Heart left ventricle (tissue), 16 donors: Measurements from ENCODE around the gene SEC14L1. TPM values are rescaled to one million over a fixed set of nuclear protein-coding genes. Genes with fewer than 3 reads are reported as not detected.
"Not testable (repeated sequence)": the region's sequence is repeated elsewhere in the genome, so short reads cannot be mapped to it uniquely, and the experiment has no call there.

Source experiments
- ATAC-seq, 4 donors: fragments of 200-7000 bp; cut with Tn5 transposase; one replicate each; pipeline ENCODE4 v1.9.1; 2020 to 2022; ENCODE audit warnings: moderate library complexity in 4 of 4, mild to moderate bottlenecking in 3 of 4, moderate number of reproducible peaks in 1 of 4
- DNase-seq, 5 donors: peaks; one replicate each; pipeline ENCODE4 v3.0.0-alpha.2; 2020
- H3K27ac ChIP-seq, 12 donors: fragments of 200-600 bp; sonication (generic) in 4 of 12; one replicate each; pipeline versions ENCODE4 v1.5.0 to v1.8.0; 2016 to 2022; ENCODE audit warnings: mild to moderate bottlenecking in 2 of 12
- H3K27me3 ChIP-seq, 9 donors: fragments of 200-600 bp; sonication (generic) in 2 of 9; one replicate each; pipeline versions ENCODE4 v1.5.1 to v1.8.0; 2016 to 2022; ENCODE audit warnings: mild to moderate bottlenecking in 3 of 9
- H3K36me3 ChIP-seq, 9 donors: fragments of 200-600 bp; sonication (generic) in 2 of 9; one replicate each; pipeline versions ENCODE4 v1.5.0 to v1.8.0; 2018 to 2022; ENCODE audit warnings: mild to moderate bottlenecking in 2 of 9
- H3K4me1 ChIP-seq, 12 donors: fragments of 200-600 bp; sonication (generic) in 4 of 12; one replicate each; pipeline versions ENCODE4 v1.5.0 to v1.8.0; 2016 to 2022; ENCODE audit warnings: mild to moderate bottlenecking in 3 of 12
- H3K4me3 ChIP-seq, 12 donors: fragments of 200-600 bp; sonication (generic) in 4 of 12; one replicate each; pipeline versions ENCODE4 v1.5.0 to v1.8.0; 2017 to 2022; ENCODE audit warnings: mild to moderate bottlenecking in 9 of 12, moderate library complexity in 4 of 12
- H3K9me3 ChIP-seq, 12 donors: fragments of 200-600 bp; sonication (generic) in 4 of 12; one replicate each; pipeline versions ENCODE4 v1.5.0 to v1.8.0; 2016 to 2022; ENCODE audit warnings: mild to moderate bottlenecking in 1 of 12
- POLR2A ChIP-seq, 2 donors: fragments of 450-650 bp; IDR thresholded peaks; one replicate each; pipeline ENCODE4 v1.6.1; 2017; ENCODE audit warnings: antibody characterized with exemption in 2 of 2, mild to moderate bottlenecking in 2 of 2, moderate library complexity in 2 of 2
- WGBS, 4 donors: extraction: QIAGEN DNeasy Blood & Tissue Kit in 2 of 4; methylation state at CpG; one replicate each; pipeline versions ENCODE4 v1.1.5 to v1.1.7; 2013 to 2018; 5-methylcytosine and 5-hydroxymethylcytosine counted together
- intact Hi-C, 10 donors: fragments of 100-400 bp; cut with DNase I; formaldehyde crosslinking; loops; one replicate each; pipeline versions ENCODE4 v1.11.1 to v1.14.2; 2022
- polyA plus RNA-seq, 2 donors: library from polyadenylated mRNA; stranded (reverse); fragments of 200-250 nt; gene quantifications; one replicate each; pipeline ENCODE4 v1.2.3, GENCODE V29; 2013
- total RNA-seq, 9 donors: library from RNA; depleted of rRNA in 2 of 9; stranded (reverse); fragments of >200 nt in 2 of 9; fragmentation: NEBNext Ultra II Directional in 3 of 9; extraction: Animal tissue kit (Norgen Biotek cat#: 25700) in 3 of 9; gene quantifications; one replicate each; pipeline versions ENCODE4 v1.1.0 to v1.2.4, GENCODE V29; 2016 to 2023
- TF ChIP-seq, protein P1 (sequence below), 12 donors: fragments of 200-600 bp; sonication (generic) in 4 of 12; IDR thresholded peaks; one replicate each; pipeline versions ENCODE4 v1.5.0 to v1.8.0; 2018 to 2022; ENCODE audit warnings: antibody characterized with exemption in 12 of 12, mild to moderate bottlenecking in 5 of 12
- donor health status: ischemic (EF 13 %, LVEDD 7.1; RV severe dilation, severe dysfunction).
- donor health status: healthy with polysubstance abuse.
- donor health status: DM: no; HTN: yes; CAD: no.
- donor health status: DM: no; HTN: no; CAD: no.
- donor health status: ischemic (EF 25% LVEDD 6.9; RV normal size, moderate dysfunction).
- donor health status: ischemic (EF 25% LVEDD 5.7; RV mildly dilated, moderate dysfunction).
- donor health status: healthy.
- donor health status: DM: yes; HTN: yes; CAD: no.
- donor health status: ischemic (EF 35%, LVEDD 5.7; RV mildly dilated, moderate dysfunction).
- donor health status: nonischemic (EF 11% LVEDD 7.7; RV severe dilation, severe dysfunction).
- donor health status: DM: yes; HTN: yes; CAD: no.
- donor health status: PGD.
- donor health status: ischemic (EF 29% LVEDD 5.4; RV normal size, mild dysfunction).
- donor health status: nonischemic (EF 23%, LVEDD 6.1; RV moderate dilation, normal function).

SEC14L1 gene
- total and polyA plus RNA-seq, 11 donors, result 26.6 to 116 (median 53.7) TPM

DNA sequence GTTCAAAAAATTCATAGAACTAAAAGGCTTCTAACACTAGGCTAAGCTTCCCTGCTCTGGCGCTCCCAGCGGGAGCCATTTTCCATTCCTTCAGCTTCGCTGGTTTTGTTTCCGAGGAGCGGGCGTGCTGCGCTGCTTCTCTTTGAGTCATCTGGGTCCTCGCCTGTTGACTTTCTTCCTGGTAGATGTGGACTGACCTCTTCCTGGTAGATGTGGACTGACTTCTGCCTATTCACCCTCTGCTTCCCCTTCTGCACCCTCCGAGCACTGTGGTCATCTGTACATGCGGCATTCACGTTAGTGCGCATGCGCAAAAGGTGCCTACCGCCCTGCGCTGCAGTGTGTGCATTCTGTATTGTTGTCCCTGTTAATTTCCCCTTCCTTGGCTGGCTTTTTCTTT, 40.8 kb upstream of the SEC14L1 start:
- peaks cover 0 to 46% (median 36%) of the 10 kb centered on the region in 12 donors for H3K4me1 ChIP-seq
- peak overlapping the region in 11 of 12 donors; percentile 42 to 96 (median 75) for H3K27ac ChIP-seq
- no peak overlapping the region for H3K4me3 ChIP-seq
- intact Hi-C loops, result loop anchor here (2.0 to 10.0 kb wide), 9 partner anchors 41 to 395 kb away; partner anchors contain the start of gene SEC14L1 (in 6 of the 10)
- H3K36me3 ChIP-seq, result peaks cover 0 to 12% (median 7%) of the 10 kb centered on the region in 9 donors
- H3K9me3 ChIP-seq, result no peaks in the 10 kb centered on the region
- WGBS, 4 donors, result 92 to 95% (median 93%) methylated on average over 15 of the region's 15 CpGs
- ATAC-seq (peak; percentile 33 to 80 (median 52)), DNase-seq (peak; percentile 65 to 88 (median 71))
- TF ChIP-seq, protein P1, sequence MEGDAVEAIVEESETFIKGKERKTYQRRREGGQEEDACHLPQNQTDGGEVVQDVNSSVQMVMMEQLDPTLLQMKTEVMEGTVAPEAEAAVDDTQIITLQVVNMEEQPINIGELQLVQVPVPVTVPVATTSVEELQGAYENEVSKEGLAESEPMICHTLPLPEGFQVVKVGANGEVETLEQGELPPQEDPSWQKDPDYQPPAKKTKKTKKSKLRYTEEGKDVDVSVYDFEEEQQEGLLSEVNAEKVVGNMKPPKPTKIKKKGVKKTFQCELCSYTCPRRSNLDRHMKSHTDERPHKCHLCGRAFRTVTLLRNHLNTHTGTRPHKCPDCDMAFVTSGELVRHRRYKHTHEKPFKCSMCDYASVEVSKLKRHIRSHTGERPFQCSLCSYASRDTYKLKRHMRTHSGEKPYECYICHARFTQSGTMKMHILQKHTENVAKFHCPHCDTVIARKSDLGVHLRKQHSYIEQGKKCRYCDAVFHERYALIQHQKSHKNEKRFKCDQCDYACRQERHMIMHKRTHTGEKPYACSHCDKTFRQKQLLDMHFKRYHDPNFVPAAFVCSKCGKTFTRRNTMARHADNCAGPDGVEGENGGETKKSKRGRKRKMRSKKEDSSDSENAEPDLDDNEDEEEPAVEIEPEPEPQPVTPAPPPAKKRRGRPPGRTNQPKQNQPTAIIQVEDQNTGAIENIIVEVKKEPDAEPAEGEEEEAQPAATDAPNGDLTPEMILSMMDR (IDR thresholded peaks at IDR 0.05), result no peak
- TF ChIP-seq POLR2A (IDR thresholded peaks at IDR 0.05), result no peak
- H3K27me3 ChIP-seq, result no peaks in the 10 kb centered on the region

DNA sequence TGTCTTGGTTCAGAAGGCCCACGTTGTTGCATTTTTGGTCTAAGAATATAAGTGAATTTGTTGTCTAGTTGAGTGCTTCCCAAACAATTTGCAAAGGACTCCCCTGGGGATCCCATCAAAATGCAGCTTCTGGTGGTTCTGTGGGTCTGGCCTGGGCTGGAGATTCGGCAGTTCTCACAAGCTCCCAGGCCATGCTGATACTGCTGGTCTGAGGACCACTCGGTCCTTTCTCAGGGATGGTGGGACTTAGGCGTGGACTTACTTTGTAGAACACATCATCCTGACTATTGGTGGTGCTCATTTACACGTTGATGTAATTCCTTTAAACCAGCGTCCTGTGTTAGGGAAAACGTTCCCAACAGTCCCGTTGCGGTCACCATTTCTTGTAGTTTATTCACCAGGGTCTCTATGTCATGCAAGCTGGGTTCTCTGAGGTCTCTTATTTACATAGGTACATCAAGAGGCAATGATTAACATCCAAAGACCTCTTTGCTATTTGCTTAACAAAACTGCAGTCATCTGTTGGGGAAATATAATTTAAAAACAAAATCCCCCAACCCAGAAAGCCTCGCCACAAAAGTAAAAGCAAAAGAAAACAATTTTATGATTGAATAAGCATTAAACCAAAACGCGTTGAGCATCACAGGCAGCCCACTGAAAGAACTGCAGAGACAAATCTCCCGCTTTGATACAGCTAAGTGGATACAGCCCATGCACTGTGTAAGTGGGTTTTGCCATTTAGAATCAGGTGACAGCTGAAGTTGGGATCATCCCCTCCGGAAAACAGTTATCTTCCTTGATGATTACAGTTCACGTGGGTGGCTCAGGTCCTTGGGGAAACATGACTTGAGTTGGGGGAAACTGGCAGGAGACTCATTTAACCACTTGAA, 39.0 kb upstream of the SEC14L1 start:
- ATAC-seq (no peak), DNase-seq (no peak)
- Histone ChIP-seq H3K4me1 (peaks cover 0 to 39% (median 27%) of the 10 kb centered on the region in 12 donors), H3K27ac (no peak overlapping the region), H3K9me3 (no peaks in the 10 kb centered on the region), H3K36me3 (peaks cover 0 to 7% (median 0%) of the 10 kb centered on the region in 9 donors), H3K4me3 (no peak overlapping the region), H3K27me3 (no peaks in the 10 kb centered on the region)
- 78 to 83% (median 81%) methylated on average over 15 of the region's 15 CpGs for WGBS, 4 donors
- no peak for TF ChIP-seq POLR2A (IDR thresholded peaks at IDR 0.05)
- intact Hi-C loops, result no loop called here

DNA sequence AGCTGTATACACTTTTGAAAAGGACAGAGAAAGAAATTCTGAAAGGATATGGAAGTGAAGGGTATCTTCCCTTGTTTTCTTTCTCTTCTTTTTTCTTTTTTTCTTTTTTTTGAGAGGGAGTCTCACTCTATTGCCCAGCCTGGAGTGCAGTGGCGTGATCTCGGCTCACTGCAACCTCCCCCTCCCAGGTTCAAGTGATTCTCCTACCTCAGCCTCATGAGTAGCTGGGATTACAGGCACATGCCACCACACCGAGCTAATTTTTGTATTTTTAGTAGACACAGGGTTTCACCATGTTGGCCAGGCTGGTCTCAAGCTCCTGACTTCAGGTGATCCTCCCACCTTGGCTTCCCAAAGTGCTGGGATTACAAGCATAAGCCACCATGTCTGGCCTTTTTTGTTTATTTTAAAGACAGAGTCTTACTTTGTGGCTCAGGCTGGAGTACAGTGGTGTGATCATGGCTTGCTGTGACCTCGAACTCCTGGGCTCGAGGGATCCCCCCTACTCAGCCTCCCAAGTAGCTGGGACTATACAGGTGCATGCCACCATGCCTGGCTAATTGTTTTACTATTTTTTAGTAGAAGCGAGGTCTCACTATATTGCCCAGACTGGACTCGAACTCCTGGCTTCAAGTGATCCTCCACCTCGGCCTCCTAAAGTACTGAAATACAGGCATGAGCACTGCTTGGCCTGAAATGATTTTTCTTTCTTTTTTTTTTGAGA, 38.2 kb upstream of the SEC14L1 start:
- ATAC-seq, H3K27ac ChIP-seq, intact Hi-C loops, H3K27me3 ChIP-seq, H3K9me3 ChIP-seq, H3K4me3 ChIP-seq, H3K36me3 ChIP-seq, DNase-seq: not testable (repeated sequence)
- peaks cover 0 to 37% (median 20%) of the 10 kb centered on the region in 12 donors for H3K4me1 ChIP-seq
- 92 to 96% (median 95%) methylated on average over 8 of the region's 8 CpGs for WGBS, 4 donors

DNA sequence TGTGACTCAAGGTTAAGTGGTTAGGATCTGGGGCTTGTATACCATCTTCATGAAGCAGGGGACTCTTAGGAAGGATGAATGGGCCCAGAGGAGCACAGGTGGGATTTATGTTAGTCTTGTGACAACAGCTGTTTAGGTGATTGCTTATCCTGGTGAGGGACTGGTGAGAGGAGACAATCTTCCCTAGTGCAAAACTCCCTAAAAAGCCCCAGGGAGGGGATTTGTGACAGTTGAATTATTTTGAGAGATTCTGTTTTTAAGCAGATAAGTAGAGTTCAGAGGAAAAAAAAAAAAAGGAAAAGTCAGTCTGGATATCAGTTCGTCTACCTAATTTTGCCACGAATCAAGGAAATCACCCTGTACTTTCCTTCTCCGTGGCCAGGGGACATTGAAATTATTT, 35.1 kb upstream of the SEC14L1 start:
- Histone ChIP-seq H3K36me3 (no peaks in the 10 kb centered on the region), H3K4me3 (no peak overlapping the region), H3K9me3 (no peaks in the 10 kb centered on the region), H3K27ac (peak overlapping the region in 10 of 12 donors; percentile 28 to 85 (median 50)), H3K27me3 (no peaks in the 10 kb centered on the region), H3K4me1 (peaks cover 0 to 35% (median 17%) of the 10 kb centered on the region in 12 donors)
- no peak for DNase-seq
- intact Hi-C loops, result loop anchor here in 1 of 10 donors (5.0 kb wide), 1 partner anchor 37 kb away; the partner anchor contains the start of gene SEC14L1
- ATAC-seq, result no peak
- TF ChIP-seq, protein P1 (IDR thresholded peaks at IDR 0.05), result no peak
- TF ChIP-seq POLR2A (IDR thresholded peaks at IDR 0.05), result no peak
- 57 to 79% (median 64%) methylated on average over 3 of the region's 3 CpGs for WGBS, 4 donors
